GM12891 (cell line): ENCODE measurements around the gene VN1R5.

Experiments
- POLR2A ChIP-seq: IDR thresholded peaks from 2 replicates; pipeline ENCODE4 v1.6.1; 2011; ENCODE audit warnings: low read depth, low read length, control low read depth
- POLR2AphosphoS5 ChIP-seq: IDR thresholded peaks from 2 replicates; pipeline ENCODE4 v1.6.1; 2011; ENCODE audit warnings: low read depth, low read length, control low read depth

DNA sequence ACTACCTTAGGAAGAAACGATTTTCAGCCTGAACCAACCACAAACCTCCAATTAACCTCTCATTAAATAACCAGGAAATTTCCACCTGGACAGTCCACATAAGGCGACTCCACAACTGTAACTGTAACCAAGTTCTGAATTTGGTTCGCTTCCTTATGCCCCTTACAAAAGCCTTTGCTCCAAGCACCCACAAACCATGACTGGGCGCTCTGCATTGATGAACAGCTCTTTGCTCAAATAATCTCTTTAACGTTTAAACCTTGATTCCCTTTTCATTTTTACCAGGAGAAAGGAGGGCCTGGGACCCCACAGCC is 45.9 kb upstream of the VN1R5 start:
- TF ChIP-seq POLR2AphosphoS5: no peak
- TF ChIP-seq POLR2A: no peak
